B cell (primary cell): ENCODE measurements around the gene SEMA4D. TPM values are rescaled to one million over a fixed set of nuclear protein-coding genes. Genes with fewer than 3 reads are reported as not detected.
A peak's percentile ranks its signal among the peaks of the same experiment; 100 is the strongest.

ENCODE experiments used
- ATAC-seq: fragments of 200-7000 bp; cut with Tn5 transposase; one replicate; pipeline ENCODE4 v1.10.0; 2021; ENCODE audit warnings: low read depth, mild to moderate bottlenecking, moderate number of reproducible peaks, moderate library complexity
- CTCF ChIA-PET: fragments of 350-600 bp; sonication (Branson Sonifier 250); formaldehyde crosslinking; loops from one replicate; lab custom pipeline; 2021; ENCODE audit warnings: antibody characterized with exemption, inconsistent platforms; lab: Charles Lee
- POLR2A ChIA-PET: fragments of 350-600 bp; sonication (Branson Sonifier 250); formaldehyde crosslinking; loops from one replicate; lab custom pipeline; 2021; ENCODE audit warnings: antibody characterized with exemption; lab: Charles Lee
- DNase-seq: peaks from one replicate; pipeline ENCODE4 v3.0.0; 2013
- H2AFZ ChIP-seq: 2 replicates; pipeline ENCODE4 v1.6.1; 2012; ENCODE audit warnings: mild to moderate bottlenecking, low read depth, low read length; ENCODE audit not compliant: insufficient read depth, poor library complexity, severe bottlenecking
- H3K27ac ChIP-seq, 2 donors: 1 replicate in 1 of 2; 2 replicates in 1 of 2; pipeline ENCODE4 v1.5.1; 2012 to 2013; ENCODE audit warnings: low read length in 2 of 2, mild to moderate bottlenecking in 2 of 2, moderate library complexity in 1 of 2
- H3K27me3 ChIP-seq, 4 experiments: fragments of 200-600 bp in 1 of 4; sonication (generic) in 1 of 4; replicated peaks in 1 of 4; 1 replicate in 2 of 4; 2 replicates in 2 of 4; pipeline versions ENCODE4 v1.6.1 to v1.7.0; 2013 to 2016; ENCODE audit warnings: low read length in 3 of 4, mild to moderate bottlenecking in 2 of 4, mixed read lengths in 1 of 4, moderate library complexity in 1 of 4; ENCODE audit not compliant: insufficient read depth in 4 of 4, control insufficient read depth in 3 of 4; ENCODE audit errors: control extremely low read depth in 1 of 4
- H3K36me3 ChIP-seq, 2 experiments: replicated peaks in 1 of 2; 1 replicate in 1 of 2; 2 replicates in 1 of 2; pipeline versions ENCODE4 v1.6.1 to v1.7.1; 2013; ENCODE audit warnings: low read length in 1 of 2; ENCODE audit not compliant: insufficient read depth in 2 of 2, control insufficient read depth in 1 of 2; ENCODE audit errors: control extremely low read depth in 1 of 2, extremely low read depth in 1 of 2
- H3K4me1 ChIP-seq, 2 donors: fragments of 200-600 bp in 1 of 2; sonication (generic) in 1 of 2; 1 replicate in 1 of 2; 2 replicates in 1 of 2; pipeline versions ENCODE4 v1.5.1 to v1.6.1; 2013 to 2017; ENCODE audit warnings: low read length in 2 of 2; ENCODE audit not compliant: control insufficient read depth in 2 of 2, insufficient read depth in 2 of 2
- H3K4me2 ChIP-seq: replicated peaks from 2 replicates; pipeline ENCODE3; 2012; ENCODE audit warnings: mild to moderate bottlenecking, low read depth, low read length; ENCODE audit not compliant: poor library complexity, severe bottlenecking
- H3K4me3 ChIP-seq, 5 experiments: fragments of 200-600 bp in 1 of 5; sonication (generic) in 1 of 5; 1 replicate in 3 of 5; 2 replicates in 2 of 5; pipeline versions ENCODE4 v1.5.1 to v1.7.0; 2011 to 2016; ENCODE audit warnings: low read length in 4 of 5, mild to moderate bottlenecking in 4 of 5, low read depth in 2 of 5, control low read depth in 1 of 5, moderate library complexity in 1 of 5; ENCODE audit not compliant: insufficient read depth in 1 of 5; ENCODE audit errors: control extremely low read depth in 1 of 5, extremely low read depth in 1 of 5
- H3K79me2 ChIP-seq: fragments of 200-600 bp; sonication (generic); one replicate; pipeline ENCODE4 v1.6.0; 2016; ENCODE audit warnings: low read length; ENCODE audit not compliant: control insufficient read depth, insufficient read depth
- H3K9ac ChIP-seq: fragments of 200-600 bp; sonication (generic); 2 replicates; pipeline ENCODE4 v1.6.1; 2017; ENCODE audit warnings: mild to moderate bottlenecking, low read length, moderate library complexity
- H3K9me3 ChIP-seq, 3 donors: one replicate each; pipeline versions ENCODE4 v1.6.1 to v1.7.1; 2013; ENCODE audit warnings: low read length in 2 of 3; ENCODE audit not compliant: control insufficient read depth in 2 of 3, insufficient read depth in 1 of 3; ENCODE audit errors: control extremely low read depth in 1 of 3
- H4K20me1 ChIP-seq: 2 replicates; pipeline ENCODE4 v1.6.0; 2012; ENCODE audit warnings: mild to moderate bottlenecking, low read length; ENCODE audit not compliant: insufficient read depth, control insufficient read depth, poor library complexity, severe bottlenecking
- H3K27ac Mint-ChIP-seq: one replicate; pipeline ENCODE4 v1.8.0; 2021; ENCODE audit warnings: mixed read lengths
- H3K27me3 Mint-ChIP-seq: one replicate; pipeline ENCODE4 v1.8.0; 2021; ENCODE audit warnings: mixed read lengths
- H3K4me1 Mint-ChIP-seq: one replicate; pipeline ENCODE4 v1.8.0; 2021; ENCODE audit warnings: mixed read lengths
- H3K4me3 Mint-ChIP-seq: one replicate; pipeline ENCODE4 v1.8.0; 2021; ENCODE audit warnings: mixed read lengths
- H3K9me3 Mint-ChIP-seq: one replicate; pipeline ENCODE4 v1.8.0; 2022; ENCODE audit warnings: mixed read lengths; ENCODE audit not compliant: insufficient read depth
- CTCF ChIP-seq: fragments of 200-600 bp; IDR thresholded peaks from one replicate; pipeline ENCODE4 v1.8.0; 2022; ENCODE audit warnings: antibody characterized with exemption, mild to moderate bottlenecking
- EZH2 ChIP-seq: IDR thresholded peaks from 2 replicates; pipeline ENCODE4 v1.6.1; 2012; ENCODE audit warnings: borderline replicate concordance, low read depth, mild to moderate bottlenecking, moderate library complexity, low read length; ENCODE audit not compliant: insufficient read depth, poor library complexity, severe bottlenecking
- WGBS: methylation state at CpG from one replicate; pipeline ENCODE4 v1.1.5; 2013; ENCODE audit warnings: missing lambda C conversion rate; ENCODE audit not compliant: insufficient coverage; 5-methylcytosine and 5-hydroxymethylcytosine counted together
- intact Hi-C: fragments of 100-400 bp; cut with micrococcal nuclease; formaldehyde crosslinking; loops from one replicate; pipeline ENCODE4 v1.10.0; 2022
- polyA plus RNA-seq: library from polyadenylated mRNA; depleted of rRNA; stranded (reverse); fragments of >200 nt; gene quantifications from 2 replicates; pipeline ENCODE4 v1.2.3, GENCODE V29; 2012
- total RNA-seq, 2 donors: library from RNA; stranded (reverse); fragments of 120-200 nt in 1 of 2; gene quantifications; 1 replicate in 1 of 2; 2 replicates in 1 of 2; pipeline versions ENCODE4 v1.2.3 to v1.2.4, GENCODE V29; 2013 to 2022

SEMA4D gene
- total and polyA plus RNA-seq, 2 donors (not counting 1 experiment from before 2014, with no cell fraction given): 53.6 to 231 TPM

- TF ChIP-seq EZH2 (no peak), CTCF (no peak)
- CTCF ChIA-PET: interaction anchor here (0.6 to 2.0 kb wide), 6 partner anchors 8 to 1431 kb away, joined by 3 to 11 read pairs (median 4); no protein-coding TSS in a partner anchor
- Histone ChIP-seq H2AFZ (no peak overlapping the region), H3K4me1 (peaks cover 75 to 92% of the 10 kb centered on the region in 2 donors), H3K27ac (no peak overlapping the region), H3K4me2 (no peak overlapping the region), H3K9me3 (no peaks in the 10 kb centered on the region), H3K9ac (no peak overlapping the region), H3K79me2 (peaks cover 89% of the 10 kb centered on the region), H4K20me1 (peaks cover 93% of the 10 kb centered on the region), H3K36me3 (peaks cover 0 to 10% of the 10 kb centered on the region in 2 experiments), H3K27me3 (no peaks in the 10 kb centered on the region), H3K4me3 (no peak overlapping the region)
- Mint-ChIP-seq H3K4me1 (peaks cover 92% of the 10 kb centered on the region), H3K27me3 (no peaks in the 10 kb centered on the region), H3K27ac (peak overlapping the region; percentile 67), H3K9me3 (no peaks in the 10 kb centered on the region), H3K4me3 (peak overlapping the region; percentile 59)
- POLR2A ChIA-PET: interaction anchor here (0.7 kb wide), 2 partner anchors 8 to 31 kb away, joined by 3 read pairs; no protein-coding TSS in a partner anchor
- 51% methylated on average over 6 of the region's 10 CpGs for WGBS
- ATAC-seq: no peak
- no peak for DNase-seq
- intact Hi-C loops: no loop called here
These were observed 58.3 kb downstream of the SEMA4D start for GRCh38 chr9:89439571-89439970.

DNA sequence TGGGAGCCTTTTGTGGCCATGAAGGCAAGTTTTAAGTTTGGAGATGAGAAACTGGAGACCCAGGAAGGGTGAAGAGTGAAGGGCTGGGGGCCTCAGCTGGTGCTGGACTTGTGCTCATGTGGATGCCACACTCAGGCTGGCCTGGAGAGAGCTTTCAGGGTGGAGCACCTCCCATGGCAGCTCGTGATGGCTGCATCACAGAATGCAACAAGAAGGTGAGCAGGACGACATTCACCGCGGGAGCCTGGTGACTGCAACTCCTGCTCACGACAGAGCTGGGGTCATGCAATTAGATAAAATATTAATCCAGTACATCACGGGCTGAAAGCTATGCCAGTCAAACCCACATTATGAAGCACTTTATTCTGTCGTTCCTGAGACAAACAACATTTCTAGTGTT is 59.7 kb downstream of the SEMA4D start:
- Histone ChIP-seq H3K79me2 (peaks cover 89% of the 10 kb centered on the region), H3K36me3 (peaks cover 0 to 17% of the 10 kb centered on the region in 2 experiments), H3K27me3 (no peaks in the 10 kb centered on the region), H3K27ac (no peak overlapping the region), H3K4me2 (no peak overlapping the region), H4K20me1 (peaks cover 92% of the 10 kb centered on the region), H3K4me3 (no peak overlapping the region), H3K4me1 (peaks cover 78 to 96% of the 10 kb centered on the region in 2 donors), H3K9ac (no peak overlapping the region), H2AFZ (no peak overlapping the region), H3K9me3 (no peaks in the 10 kb centered on the region)
- intact Hi-C loops: no loop called here
- H3K9me3 Mint-ChIP-seq: no peaks in the 10 kb centered on the region
- 96% methylated on average over 5 of the region's 7 CpGs for WGBS
- TF ChIP-seq EZH2 (no peak), CTCF (no peak)
- no peaks in the 10 kb centered on the region for H3K27me3 Mint-ChIP-seq
- H3K27ac Mint-ChIP-seq: peak overlapping the region; percentile 41
- POLR2A ChIA-PET: interaction anchor here (0.7 to 1.4 kb wide), 2 partner anchors 84 to 111 kb away, joined by 3 read pairs; no protein-coding TSS in a partner anchor
- peaks cover 89% of the 10 kb centered on the region for H3K4me1 Mint-ChIP-seq
- no peak for DNase-seq
- CTCF ChIA-PET: interaction anchor here (0.7 to 3.7 kb wide), 3 partner anchors 12 to 111 kb away, joined by 4 to 17 read pairs (median 12); no protein-coding TSS in a partner anchor
- H3K4me3 Mint-ChIP-seq: no peak overlapping the region
- ATAC-seq: no peak
